Smooth muscle cell (in vitro differentiated cells): ENCODE data around the gene PIGN. TPM values are rescaled to one million over a fixed set of nuclear protein-coding genes. Genes with fewer than 3 reads are reported as not detected.

ENCODE experiments used
- DNase-seq: peaks from one replicate; lab custom pipeline; 2025; ENCODE audit not compliant: unreplicated experiment; lab: John Stamatoyannopoulos, UW
- H2AFZ ChIP-seq: fragments of 200-600 bp; sonication (generic); 2 replicates; pipeline ENCODE4 v1.6.0; 2016; ENCODE audit warnings: antibody characterized with exemption, low read depth, mild to moderate bottlenecking
- H3F3A ChIP-seq: fragments of 200-600 bp; sonication (generic); 2 replicates; pipeline ENCODE4 v1.6.0; 2017; ENCODE audit warnings: antibody characterized with exemption, low read depth
- H3K27ac ChIP-seq: fragments of 200-600 bp; sonication (generic); 2 replicates; pipeline ENCODE4 v1.5.1; 2016; ENCODE audit warnings: low read depth, mild to moderate bottlenecking
- H3K27me3 ChIP-seq: fragments of 200-600 bp; sonication (generic); 2 replicates; pipeline ENCODE4 v1.6.1; 2016; ENCODE audit warnings: low read depth, mild to moderate bottlenecking
- H3K36me3 ChIP-seq: fragments of 200-600 bp; sonication (generic); 2 replicates; pipeline ENCODE4 v1.5.1; 2016; ENCODE audit warnings: low read depth
- H3K4me1 ChIP-seq: fragments of 200-600 bp; sonication (generic); 2 replicates; pipeline ENCODE4 v1.5.1; 2016; ENCODE audit warnings: low read depth
- H3K4me2 ChIP-seq: fragments of 200-600 bp; sonication (generic); 2 replicates; pipeline ENCODE4 v1.6.0; 2016; ENCODE audit warnings: mild to moderate bottlenecking
- H3K4me3 ChIP-seq: fragments of 200-600 bp; sonication (generic); 2 replicates; pipeline ENCODE4 v1.5.1; 2016; ENCODE audit warnings: mild to moderate bottlenecking
- H3K79me2 ChIP-seq: fragments of 200-600 bp; sonication (generic); 2 replicates; pipeline ENCODE4 v1.6.0; 2016; ENCODE audit warnings: low read depth, mild to moderate bottlenecking
- H3K9ac ChIP-seq: fragments of 200-600 bp; sonication (generic); 2 replicates; pipeline ENCODE4 v1.6.0; 2016; ENCODE audit warnings: low read depth
- H3K9me3 ChIP-seq: fragments of 200-600 bp; sonication (generic); replicated peaks from 2 replicates; pipeline ENCODE4 v1.5.1; 2016; ENCODE audit warnings: low read depth
- H4K20me1 ChIP-seq: fragments of 200-600 bp; sonication (generic); 2 replicates; pipeline ENCODE4 v1.6.0; 2016; ENCODE audit warnings: low read depth
- CTCF ChIP-seq: fragments of 200-600 bp; sonication (generic); IDR thresholded peaks from 2 replicates; pipeline ENCODE4 v1.5.1; 2017; ENCODE audit warnings: borderline replicate concordance, mild to moderate bottlenecking, antibody characterized with exemption; ENCODE audit not compliant: insufficient read depth, poor library complexity, severe bottlenecking
- WGBS: methylation state at CpG from one replicate; pipeline ENCODE4 v1.1.7; 2016; ENCODE audit warnings: low lambda C conversion rate; 5-methylcytosine and 5-hydroxymethylcytosine counted together
- polyA plus RNA-seq: library from polyadenylated mRNA; unstranded; fragments of >200 nt; fragmentation: Nextera tagmentation; extraction: Ambion mirVana; gene quantifications from 2 replicates; pipeline ENCODE4 v1.2.1, GENCODE V29; 2016
- total RNA-seq: library from RNA; depleted of rRNA; stranded (reverse); fragments of >200 nt; gene quantifications from 2 replicates; pipeline ENCODE4 v1.2.3, GENCODE V29; 2014

PIGN gene
- total and polyA plus RNA-seq, 2 experiments from 2014 or later = 14.3 to 31.8 TPM

DNA sequence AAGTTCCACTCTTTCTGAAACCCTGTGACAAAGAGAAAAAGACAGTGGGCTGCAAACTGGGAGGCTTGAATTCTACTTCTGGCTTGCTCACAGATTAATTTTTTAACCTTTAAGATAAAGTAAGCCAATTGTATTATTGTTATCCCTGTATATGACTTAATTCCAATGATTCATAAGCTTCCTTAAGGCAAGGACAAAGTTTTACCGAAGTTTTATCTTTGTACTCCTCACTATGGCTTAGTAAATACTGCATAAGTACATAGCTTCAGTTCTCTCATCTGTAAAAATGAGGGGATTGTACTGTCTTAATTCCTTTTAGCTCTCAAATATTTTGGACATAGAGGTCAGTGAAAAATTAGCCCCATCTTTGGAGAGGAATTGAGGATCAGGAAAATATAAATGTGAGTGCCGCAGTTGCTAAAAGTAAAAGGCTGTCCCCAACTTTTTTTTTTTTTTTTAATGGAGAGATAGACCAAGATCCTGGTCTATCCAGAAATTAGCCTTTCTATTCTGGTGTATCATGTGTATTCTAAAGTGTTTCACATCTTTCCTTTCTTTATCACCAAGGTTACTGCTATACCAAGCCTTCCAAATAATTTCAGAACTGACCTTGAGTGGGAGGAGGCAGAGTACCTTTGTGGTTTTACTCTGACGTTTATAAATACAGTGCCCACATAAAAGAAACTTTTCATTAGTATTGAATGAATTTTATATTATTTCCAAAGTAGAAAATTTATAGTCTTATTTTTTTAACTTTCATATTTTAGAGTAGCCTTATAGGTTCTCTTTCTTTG is 13.5 kb upstream of the PIGN start:
- Histone ChIP-seq H3K4me2 (no peak overlapping the region), H3K27ac (peak overlapping the region; percentile 32), H3K79me2 (peaks cover 47% of the 10 kb centered on the region), H4K20me1 (peaks cover 67% of the 10 kb centered on the region), H3K4me3 (no peak overlapping the region), H3F3A (no peaks in the 10 kb centered on the region), H3K4me1 (no peaks in the 10 kb centered on the region), H2AFZ (no peak overlapping the region), H3K9me3 (no peaks in the 10 kb centered on the region), H3K27me3 (no peaks in the 10 kb centered on the region), H3K36me3 (no peaks in the 10 kb centered on the region), H3K9ac (no peak overlapping the region)
- TF ChIP-seq CTCF = no peak
- DNase-seq = no peak
- WGBS = 76% methylated on average over 3 of the region's 3 CpGs

GRCh38 chr18:62199629-62200028 is 12.8 kb upstream of the PIGN start:
- TF ChIP-seq CTCF = no peak
- H4K20me1 ChIP-seq = peaks cover 73% of the 10 kb centered on the region
- H3K36me3 ChIP-seq = no peaks in the 10 kb centered on the region
- H3K4me3 ChIP-seq = no peak overlapping the region
- no peak overlapping the region for H2AFZ ChIP-seq
- H3K9ac ChIP-seq = no peak overlapping the region
- H3K27ac ChIP-seq = peak overlapping the region; percentile 32
- no peaks in the 10 kb centered on the region for H3K27me3 ChIP-seq
- H3K4me1 ChIP-seq = no peaks in the 10 kb centered on the region
- WGBS = 84% methylated on average over 2 of the region's 2 CpGs
- no peaks in the 10 kb centered on the region for H3F3A ChIP-seq
- no peak overlapping the region for H3K4me2 ChIP-seq
- H3K79me2 ChIP-seq = peaks cover 47% of the 10 kb centered on the region
- no peak for DNase-seq
- no peaks in the 10 kb centered on the region for H3K9me3 ChIP-seq

GRCh38 chr18:62198259-62198658 is 11.4 kb upstream of the PIGN start:
- no peaks in the 10 kb centered on the region for H3K4me1 ChIP-seq
- no peak overlapping the region for H3K27ac ChIP-seq
- no peak overlapping the region for H3K9ac ChIP-seq
- H3K9me3 ChIP-seq = no peaks in the 10 kb centered on the region
- peaks cover 50% of the 10 kb centered on the region for H3K79me2 ChIP-seq
- H3F3A ChIP-seq = no peaks in the 10 kb centered on the region
- TF ChIP-seq CTCF = no peak
- H2AFZ ChIP-seq = no peak overlapping the region
- no peaks in the 10 kb centered on the region for H3K27me3 ChIP-seq
- peaks cover 82% of the 10 kb centered on the region for H4K20me1 ChIP-seq
- DNase-seq = no peak
- no peaks in the 10 kb centered on the region for H3K36me3 ChIP-seq
- 70% methylated on average over 2 of the region's 2 CpGs for WGBS
- no peak overlapping the region for H3K4me3 ChIP-seq
- H3K4me2 ChIP-seq = no peak overlapping the region

DNA sequence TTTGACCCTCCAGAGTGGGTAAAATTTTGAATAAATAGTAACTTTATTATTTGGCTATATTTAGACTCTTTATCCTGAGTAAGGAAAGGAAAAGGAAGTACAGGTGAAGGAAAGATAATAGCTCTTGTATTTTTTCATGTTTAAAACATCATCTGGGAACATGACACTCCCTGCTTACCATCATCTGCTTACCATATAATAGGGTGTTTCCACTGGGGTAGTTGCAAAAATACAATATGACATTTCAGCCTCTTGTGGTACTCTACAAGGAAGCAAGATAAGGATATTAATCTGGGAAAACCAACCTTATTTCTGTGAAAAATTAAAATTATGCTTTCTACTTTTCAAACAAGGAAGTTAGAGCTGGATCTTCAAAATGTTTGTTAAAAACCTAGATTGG is 10.1 kb upstream of the PIGN start:
- no peaks in the 10 kb centered on the region for H3K27me3 ChIP-seq
- H2AFZ ChIP-seq = no peak overlapping the region
- peaks cover 57% of the 10 kb centered on the region for H3K79me2 ChIP-seq
- TF ChIP-seq CTCF = no peak
- H3K4me2 ChIP-seq = no peak overlapping the region
- no peaks in the 10 kb centered on the region for H3K36me3 ChIP-seq
- no peak overlapping the region for H3K4me3 ChIP-seq
- no peak for DNase-seq
- H3F3A ChIP-seq = no peaks in the 10 kb centered on the region
- no peaks in the 10 kb centered on the region for H3K4me1 ChIP-seq
- H4K20me1 ChIP-seq = peaks cover 88% of the 10 kb centered on the region
- H3K9ac ChIP-seq = no peak overlapping the region
- no peak overlapping the region for H3K27ac ChIP-seq
- H3K9me3 ChIP-seq = no peaks in the 10 kb centered on the region
